Uterus (tissue), 2 donors: ENCODE measurements around the gene NKAIN2.

ENCODE experiments used
- CTCF ChIP-seq, 4 experiments: fragments of 200-600 bp in 2 of 4; fragments of 450-650 bp in 2 of 4; sonication (generic) in 2 of 4; IDR thresholded peaks; one replicate each; pipeline ENCODE4 v1.5.1; 2016 to 2019; ENCODE audit warnings: antibody characterized with exemption in 4 of 4, mild to moderate bottlenecking in 2 of 4, moderate library complexity in 1 of 4
- POLR2A ChIP-seq, 2 donors: fragments of 450-650 bp; IDR thresholded peaks; one replicate each; pipeline ENCODE4 v1.6.1; 2016; ENCODE audit warnings: antibody characterized with exemption in 2 of 2, mild to moderate bottlenecking in 1 of 2, moderate library complexity in 1 of 2

GRCh38 chr6:124682751-124683150 lies 879.1 kb downstream of the NKAIN2 start:
- TF ChIP-seq CTCF (IDR thresholded peaks at IDR 0.05): no peak
- TF ChIP-seq POLR2A (IDR thresholded peaks at IDR 0.05): no peak
